ENCODE results near the gene TTC21A. TPM values are rescaled to one million over a fixed set of nuclear protein-coding genes. Genes with fewer than 3 reads are reported as not detected.

Gene TTC21A
- total RNA-seq, 1 experiment from 2014 or later, result 5.6 TPM

GRCh38 chr3:39133822-39134221, 26.3 kb downstream of the TTC21A start:
- no TSS peak for BruUV-seq (replicated peaks)
- no peak overlapping the region for H3K9ac ChIP-seq (ENCODE audit: low read length)
- no peaks in the 10 kb centered on the region for H3K27me3 ChIP-seq (ENCODE audit: insufficient read depth, low read length)
- RAD21 ChIA-PET (ENCODE audit: low non-redundant PET in 1 of 2, low total read pairs in 2 of 2, uncharacterized antibody in 2 of 2, unreplicated experiment in 2 of 2), result no interaction called here
- H4K20me1 ChIP-seq (ENCODE audit: insufficient read depth), result no peaks in the 10 kb centered on the region
- H2AFZ ChIP-seq (ENCODE audit: low read depth, low read length, poor library complexity, severe bottlenecking), result no peak overlapping the region
- H3K36me3 ChIP-seq (ENCODE audit: control insufficient read depth in 1 of 2, insufficient read depth in 2 of 2, low read length in 2 of 2), result no peaks in the 10 kb centered on the region
- CTCF ChIA-PET, result no interaction called here
- no peaks in the 10 kb centered on the region for H3K9me3 ChIP-seq (ENCODE audit: control insufficient read depth in 1 of 2, insufficient read depth in 1 of 2, low read depth in 1 of 2, low read length in 2 of 2)
- intact Hi-C loops (cut with micrococcal nuclease), result no loop called here
- no peak overlapping the region for H3K4me3 ChIP-seq (replicated peaks in 1 of 2; ENCODE audit: low read depth in 1 of 2, low read length in 2 of 2)
- no peak for TF ChIP-seq EZH2phosphoT487 (IDR thresholded peaks at IDR 0.05; ENCODE audit: borderline replicate concordance)
- TF ChIP-seq YY1 (IDR thresholded peaks at IDR 0.05; ENCODE audit: extremely low read depth, insufficient replicate concordance, low read depth, low read length), result no peak
- TF ChIP-seq CEBPB (IDR thresholded peaks at IDR 0.05; ENCODE audit: low read depth), result no peak
- no peak for TF ChIP-seq ZNF274 (IDR thresholded peaks at IDR 0.05; ENCODE audit: low read depth, low read length)
- TF ChIP-seq SIN3A (IDR thresholded peaks at IDR 0.05; ENCODE audit: low read depth), result no peak
- no peak for TF ChIP-seq ATF3 (IDR thresholded peaks at IDR 0.05)
- no peak for TF ChIP-seq SRF (IDR thresholded peaks at IDR 0.05; ENCODE audit: low read depth)
- TF ChIP-seq POLR2A (IDR thresholded peaks at IDR 0.05; ENCODE audit: borderline replicate concordance, extremely low read depth, insufficient read depth, insufficient read length), result no peak
- no peak for TF ChIP-seq ZBTB33 (IDR thresholded peaks at IDR 0.05; ENCODE audit: extremely low read depth, insufficient replicate concordance, low read length)
- no peak for TF ChIP-seq SP1 (IDR thresholded peaks at IDR 0.05; ENCODE audit: low read depth)
- no peak for TF ChIP-seq FOSL1 (IDR thresholded peaks at IDR 0.05; ENCODE audit: low read depth)
- TF ChIP-seq JUND (IDR thresholded peaks at IDR 0.05), result no peak
- no peak for TF ChIP-seq POLR2AphosphoS5 (IDR thresholded peaks at IDR 0.05; ENCODE audit: low read depth, low read length)
- no peak overlapping the region for H3K4me2 ChIP-seq (ENCODE audit: low read length)
- no peak overlapping the region for H3K27ac ChIP-seq (ENCODE audit: low read depth, low read length)
- POLR2A ChIA-PET, result no interaction called here
- no peaks in the 10 kb centered on the region for H3K9me2 ChIP-seq (ENCODE audit: insufficient read depth)
- no peaks in the 10 kb centered on the region for H3K79me2 ChIP-seq (ENCODE audit: insufficient read depth, low read length)
- no peak for ATAC-seq
- H3K4me1 ChIP-seq (ENCODE audit: control insufficient read depth in 1 of 2, insufficient read depth in 2 of 2, low read length in 2 of 2), result peaks cover 0 to 10% of the 10 kb centered on the region in 2 experiments; a peak in 1 of 4 replicates
- no peak for DNase-seq (ENCODE audit: low read depth, low spot score)

All from HCT116 (cell line).